Pancreas (tissue), 10 donors: ENCODE results near the gene TRIM6. TPM values are rescaled to one million over a fixed set of nuclear protein-coding genes. Genes with fewer than 3 reads are reported as not detected.

Experiments used
- ATAC-seq, 4 donors: fragments of 200-7000 bp; cut with Tn5 transposase; one replicate each; pipeline versions ENCODE4 v1.8.0 to v1.9.1; 2020; ENCODE audit warnings: mild to moderate bottlenecking in 4 of 4, moderate library complexity in 4 of 4
- DNase-seq, 6 donors: peaks; one replicate each; pipeline ENCODE4 v3.0.0-alpha.2; 2020
- FAIRE-seq: peaks from 2 replicates; lab custom pipeline; 2012; peaks lifted over from hg19 to GRCh38; lab: Jason Lieb, UNC
- H3K27ac ChIP-seq, 4 donors: fragments of 200-600 bp; sonication (generic); 1 replicate in 3 of 4; 2 replicates in 1 of 4; pipeline versions ENCODE4 v1.5.0 to v1.8.0; 2020
- H3K27me3 ChIP-seq, 4 donors: fragments of 200-600 bp; one replicate each; pipeline ENCODE4 v1.8.0; 2021
- H3K36me3 ChIP-seq, 3 donors: fragments of 200-600 bp; sonication (generic) in 1 of 3; one replicate each; pipeline versions ENCODE4 v1.5.0 to v1.8.0; 2020 to 2021
- H3K4me1 ChIP-seq, 3 donors: fragments of 200-600 bp; one replicate each; pipeline ENCODE4 v1.8.0; 2021
- H3K4me3 ChIP-seq, 4 donors: fragments of 200-600 bp; sonication (generic) in 2 of 4; one replicate each; pipeline versions ENCODE4 v1.5.0 to v1.8.0; 2020 to 2021
- H3K9me3 ChIP-seq, 4 donors: fragments of 200-600 bp; one replicate each; pipeline ENCODE4 v1.8.0; 2021
- CTCF ChIP-seq, 4 donors: fragments of 200-600 bp; sonication (generic) in 3 of 4; IDR thresholded peaks; one replicate each; pipeline versions ENCODE4 v1.5.0 to v1.8.0; 2021; ENCODE audit warnings: antibody characterized with exemption in 4 of 4
- WGBS, 2 donors: extraction: QIAGEN DNeasy Blood & Tissue Kit; methylation state at CpG; one replicate each; pipeline ENCODE4 v1.1.7; 2013; 5-methylcytosine and 5-hydroxymethylcytosine counted together
- intact Hi-C, 3 donors: fragments of 100-400 bp; cut with DNase I; formaldehyde crosslinking; loops; one replicate each; pipeline versions ENCODE4 v1.11.1 to v1.14.2; 2022
- polyA plus RNA-seq, 2 donors: library from polyadenylated mRNA; stranded (reverse); fragments of 200-250 nt; gene quantifications; one replicate each; pipeline ENCODE4 v1.2.3, GENCODE V29; 2013
- total RNA-seq, 6 donors: library from RNA; stranded (reverse); fragmentation: NEBNext Ultra II Directional in 4 of 6; extraction: Animal tissue kit (Norgen Biotek cat#: 25700) in 4 of 6; gene quantifications; one replicate each; pipeline versions ENCODE4 v1.2.1 to v1.2.4, GENCODE V29; 2021 to 2023
- donor health status: healthy with polysubstance abuse.
- donor health status: DM: no; HTN: no; CAD: no; lungs with moderate emphysema.
- donor health status: DM: no; HTN: no; CAD: no.
- donor health status: control.
- donor health status: control.
- donor health status: Bipolar disorder and iron deficiency.
- donor health status: DM: yes; HTN: yes; CAD: no.
- donor health status: DM: no; HTN: no; CAD: no.
- donor health status: DM: no; HTN: no; CAD: no.
- donor health status: DM: yes; HTN: yes; CAD: no.

TRIM6 gene
- total and polyA plus RNA-seq, 8 donors, result 0.76 to 1.7 (median 1.4) TPM

- Histone ChIP-seq H3K27ac (no peak overlapping the region), H3K27me3 (no peaks in the 10 kb centered on the region), H3K4me1 (peaks cover 3 to 11% (median 8%) of the 10 kb centered on the region in 3 donors), H3K36me3 (no peaks in the 10 kb centered on the region), H3K4me3 (no peak overlapping the region), H3K9me3 (no peaks in the 10 kb centered on the region)
- ATAC-seq, result no peak
- TF ChIP-seq CTCF (IDR thresholded peaks at IDR 0.05), result no peak
- DNase-seq, result no peak
- intact Hi-C loops, result no loop called here
- WGBS, 2 donors, result 94 to 97% methylated on average over 8 of the region's 8 CpGs
- no peak for FAIRE-seq
Measured at GRCh38 chr11:5603326-5603725, 6.9 kb downstream of the TRIM6 start.

GRCh38 chr11:5604896-5605295, 8.5 kb downstream of the TRIM6 start:
- Histone ChIP-seq H3K36me3 (no peaks in the 10 kb centered on the region), H3K4me3 (no peak overlapping the region), H3K27ac (no peak overlapping the region), H3K9me3 (no peaks in the 10 kb centered on the region), H3K4me1 (peaks cover 2 to 9% (median 6%) of the 10 kb centered on the region in 3 donors), H3K27me3 (no peaks in the 10 kb centered on the region)
- FAIRE-seq (no peak), DNase-seq (no peak), ATAC-seq (no peak)
- intact Hi-C loops, result no loop called here
- TF ChIP-seq CTCF (IDR thresholded peaks at IDR 0.05), result no peak
- 68 to 75% methylated on average over 4 of the region's 4 CpGs for WGBS, 2 donors

- TF ChIP-seq CTCF (IDR thresholded peaks at IDR 0.05), result no peak
- ATAC-seq (no peak), FAIRE-seq (no peak), DNase-seq (no peak)
- Histone ChIP-seq H3K27ac (no peak overlapping the region), H3K4me1 (peaks cover 0 to 3% (median 0%) of the 10 kb centered on the region in 3 donors), H3K27me3 (no peaks in the 10 kb centered on the region), H3K4me3 (no peak overlapping the region), H3K9me3 (no peaks in the 10 kb centered on the region), H3K36me3 (no peaks in the 10 kb centered on the region)
- intact Hi-C loops, result no loop called here
- WGBS, 2 donors, result 85 to 91% methylated on average over 5 of the region's 5 CpGs
Measured at GRCh38 chr11:5605849-5606248, 9.4 kb downstream of the TRIM6 start.

- peak; percentile 44 to 87 (median 74) for ATAC-seq
- Histone ChIP-seq H3K9me3 (no peaks in the 10 kb centered on the region), H3K4me1 (no peaks in the 10 kb centered on the region), H3K27me3 (no peaks in the 10 kb centered on the region), H3K27ac (no peak overlapping the region), H3K4me3 (no peak overlapping the region), H3K36me3 (no peaks in the 10 kb centered on the region)
- DNase-seq, result no peak
- no peak for FAIRE-seq
- intact Hi-C loops, result no loop called here
- TF ChIP-seq CTCF (IDR thresholded peaks at IDR 0.05), result no peak
- WGBS, 2 donors, result 22 to 32% methylated on average over 6 of the region's 6 CpGs
Measured at GRCh38 chr11:5608808-5609207, 12.4 kb downstream of the TRIM6 start.

- DNase-seq (no peak), ATAC-seq (no peak), FAIRE-seq (no peak)
- no peaks in the 10 kb centered on the region for H3K9me3 ChIP-seq
- H3K4me3 ChIP-seq, result no peak overlapping the region
- intact Hi-C loops, result no loop called here
- H3K4me1 ChIP-seq, result no peaks in the 10 kb centered on the region
- WGBS, 2 donors, result 78 to 91% methylated on average over 5 of the region's 5 CpGs
- no peak for TF ChIP-seq CTCF (IDR thresholded peaks at IDR 0.05)
- H3K36me3 ChIP-seq, result no peaks in the 10 kb centered on the region
- no peaks in the 10 kb centered on the region for H3K27me3 ChIP-seq
- H3K27ac ChIP-seq, result no peak overlapping the region
Measured at GRCh38 chr11:5610446-5610845, 14.0 kb downstream of the TRIM6 start.
